Measurements from ENCODE around the gene THEMIS2. TPM values are rescaled to one million over a fixed set of nuclear protein-coding genes. Genes with fewer than 3 reads are reported as not detected.

Gene THEMIS2
- polyA plus RNA-seq, 1 donor from 2014 or later: 0.26 TPM

GRCh38 chr1:27831568-27832410 is 40.6 kb upstream of the THEMIS2 start:
- TF ChIP-seq POLR2AphosphoS5 (IDR thresholded peaks at IDR 0.05): no peak
- no peak for TF ChIP-seq RAD21 (conservative IDR thresholded peaks at IDR 0.05)
- Histone ChIP-seq H4K20me1 (ENCODE audit: insufficient read depth) (no peaks in the 10 kb centered on the region), H3K9ac (ENCODE audit: low read length) (peak overlapping the region; percentile 86), H3K79me2 (replicated peaks; ENCODE audit: insufficient read depth, low read length) (peaks cover 44% of the 10 kb centered on the region), H3K4me3 (ENCODE audit: low read length) (peak overlapping the region; percentile 74), H3K4me2 (ENCODE audit: low read length) (peak overlapping the region; percentile 77), H3K27me3 (ENCODE audit: insufficient read depth, low read depth, low read length) (no peaks in the 10 kb centered on the region), H3K9me3 (ENCODE audit: low read length) (no peaks in the 10 kb centered on the region), H3K9me2 (ENCODE audit: insufficient read depth, low read length) (no peaks in the 10 kb centered on the region), H3K36me3 (ENCODE audit: insufficient read depth, low read length) (no peaks in the 10 kb centered on the region), H3K27ac (ENCODE audit: low read length) (peak overlapping the region; percentile 87), H2AFZ (ENCODE audit: low read depth, low read length) (peak overlapping the region; percentile 90), H3F3A (ENCODE audit: insufficient read depth, low read length, poor library complexity, severe bottlenecking) (no peaks in the 10 kb centered on the region)

DNA sequence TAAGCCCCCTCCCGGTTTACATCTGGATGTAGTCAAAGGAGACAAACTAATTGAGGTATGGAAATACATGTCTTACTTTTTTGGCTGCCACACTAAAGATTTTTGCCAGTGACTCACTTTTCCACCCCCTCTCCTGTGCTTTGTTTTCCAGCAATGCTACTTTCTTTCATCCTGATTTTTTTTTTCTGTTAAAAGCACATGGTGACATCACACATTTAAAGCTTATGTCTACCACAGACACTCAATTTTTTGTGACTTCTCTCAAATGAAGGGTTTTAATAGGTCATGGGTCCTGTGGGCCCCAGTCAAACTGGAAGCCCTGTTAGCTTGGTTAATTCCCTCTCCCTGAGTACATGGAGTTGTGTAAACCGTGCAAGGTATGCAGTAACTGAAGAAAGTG is 39.6 kb upstream of the THEMIS2 start:
- H3K9me3 ChIP-seq (ENCODE audit: low read length): no peaks in the 10 kb centered on the region
- no peak overlapping the region for H3K27ac ChIP-seq (ENCODE audit: low read length)
- H3K4me2 ChIP-seq (ENCODE audit: low read length): peak overlapping the region; percentile 77
- H3K36me3 ChIP-seq (ENCODE audit: insufficient read depth, low read length): no peaks in the 10 kb centered on the region
- H3K9ac ChIP-seq (ENCODE audit: low read length): no peak overlapping the region
- no peaks in the 10 kb centered on the region for H3K9me2 ChIP-seq (ENCODE audit: insufficient read depth, low read length)
- H3K79me2 ChIP-seq (replicated peaks; ENCODE audit: insufficient read depth, low read length): peaks cover 46% of the 10 kb centered on the region
- no peaks in the 10 kb centered on the region for H3F3A ChIP-seq (ENCODE audit: insufficient read depth, low read length, poor library complexity, severe bottlenecking)
- no peaks in the 10 kb centered on the region for H3K27me3 ChIP-seq (ENCODE audit: insufficient read depth, low read depth, low read length)
- TF ChIP-seq EP300 (conservative IDR thresholded peaks at IDR 0.05; ENCODE audit: poor library complexity, severe bottlenecking) (no peak), POLR2AphosphoS5 (IDR thresholded peaks at IDR 0.05) (no peak), RAD21 (conservative IDR thresholded peaks at IDR 0.05) (no peak), TAF1 (IDR thresholded peaks at IDR 0.05; ENCODE audit: low read depth) (no peak)
- no peak overlapping the region for H2AFZ ChIP-seq (ENCODE audit: low read depth, low read length)
- H3K4me3 ChIP-seq (ENCODE audit: low read length): peak overlapping the region; percentile 74
- no peaks in the 10 kb centered on the region for H4K20me1 ChIP-seq (ENCODE audit: insufficient read depth)

DNA sequence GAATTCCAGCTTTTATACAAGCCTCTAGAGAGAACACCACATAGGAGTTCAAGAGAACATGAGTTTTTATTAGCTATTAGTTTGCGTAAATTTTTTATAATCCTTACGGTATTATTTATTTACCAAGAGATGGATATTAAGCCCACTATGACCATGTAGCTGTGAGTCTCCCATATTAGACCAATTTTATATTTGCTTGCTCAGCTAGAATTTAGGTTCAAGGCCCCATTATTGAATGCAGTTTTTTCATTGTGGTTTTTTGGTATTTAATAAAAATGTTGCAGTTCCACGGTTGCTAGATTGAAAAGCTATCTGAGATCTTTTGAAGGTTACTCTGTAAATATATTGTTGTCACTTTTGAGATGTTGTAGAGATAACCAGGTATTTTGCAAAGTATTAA is 38.9 kb upstream of the THEMIS2 start:
- Histone ChIP-seq H3K9me3 (ENCODE audit: low read length) (no peaks in the 10 kb centered on the region), H3K4me2 (ENCODE audit: low read length) (no peak overlapping the region), H3K9ac (ENCODE audit: low read length) (no peak overlapping the region), H2AFZ (ENCODE audit: low read depth, low read length) (no peak overlapping the region), H3K4me3 (ENCODE audit: low read length) (no peak overlapping the region), H3K36me3 (ENCODE audit: insufficient read depth, low read length) (no peaks in the 10 kb centered on the region), H4K20me1 (ENCODE audit: insufficient read depth) (no peaks in the 10 kb centered on the region), H3K9me2 (ENCODE audit: insufficient read depth, low read length) (no peaks in the 10 kb centered on the region), H3F3A (ENCODE audit: insufficient read depth, low read length, poor library complexity, severe bottlenecking) (no peaks in the 10 kb centered on the region), H3K79me2 (replicated peaks; ENCODE audit: insufficient read depth, low read length) (peaks cover 46% of the 10 kb centered on the region), H3K27ac (ENCODE audit: low read length) (no peak overlapping the region), H3K27me3 (ENCODE audit: insufficient read depth, low read depth, low read length) (no peaks in the 10 kb centered on the region)
- no peak for TF ChIP-seq MXI1 (conservative IDR thresholded peaks at IDR 0.05; ENCODE audit: poor library complexity, severe bottlenecking)
- TF ChIP-seq SMC3 (conservative IDR thresholded peaks at IDR 0.05; ENCODE audit: poor library complexity): no peak
- TF ChIP-seq, protein P1, sequence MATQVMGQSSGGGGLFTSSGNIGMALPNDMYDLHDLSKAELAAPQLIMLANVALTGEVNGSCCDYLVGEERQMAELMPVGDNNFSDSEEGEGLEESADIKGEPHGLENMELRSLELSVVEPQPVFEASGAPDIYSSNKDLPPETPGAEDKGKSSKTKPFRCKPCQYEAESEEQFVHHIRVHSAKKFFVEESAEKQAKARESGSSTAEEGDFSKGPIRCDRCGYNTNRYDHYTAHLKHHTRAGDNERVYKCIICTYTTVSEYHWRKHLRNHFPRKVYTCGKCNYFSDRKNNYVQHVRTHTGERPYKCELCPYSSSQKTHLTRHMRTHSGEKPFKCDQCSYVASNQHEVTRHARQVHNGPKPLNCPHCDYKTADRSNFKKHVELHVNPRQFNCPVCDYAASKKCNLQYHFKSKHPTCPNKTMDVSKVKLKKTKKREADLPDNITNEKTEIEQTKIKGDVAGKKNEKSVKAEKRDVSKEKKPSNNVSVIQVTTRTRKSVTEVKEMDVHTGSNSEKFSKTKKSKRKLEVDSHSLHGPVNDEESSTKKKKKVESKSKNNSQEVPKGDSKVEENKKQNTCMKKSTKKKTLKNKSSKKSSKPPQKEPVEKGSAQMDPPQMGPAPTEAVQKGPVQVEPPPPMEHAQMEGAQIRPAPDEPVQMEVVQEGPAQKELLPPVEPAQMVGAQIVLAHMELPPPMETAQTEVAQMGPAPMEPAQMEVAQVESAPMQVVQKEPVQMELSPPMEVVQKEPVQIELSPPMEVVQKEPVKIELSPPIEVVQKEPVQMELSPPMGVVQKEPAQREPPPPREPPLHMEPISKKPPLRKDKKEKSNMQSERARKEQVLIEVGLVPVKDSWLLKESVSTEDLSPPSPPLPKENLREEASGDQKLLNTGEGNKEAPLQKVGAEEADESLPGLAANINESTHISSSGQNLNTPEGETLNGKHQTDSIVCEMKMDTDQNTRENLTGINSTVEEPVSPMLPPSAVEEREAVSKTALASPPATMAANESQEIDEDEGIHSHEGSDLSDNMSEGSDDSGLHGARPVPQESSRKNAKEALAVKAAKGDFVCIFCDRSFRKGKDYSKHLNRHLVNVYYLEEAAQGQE (IDR thresholded peaks at IDR 0.05; ENCODE audit: borderline replicate concordance): no peak
- TF ChIP-seq EP300 (conservative IDR thresholded peaks at IDR 0.05; ENCODE audit: poor library complexity, severe bottlenecking): no peak
- no peak for TF ChIP-seq RAD21 (conservative IDR thresholded peaks at IDR 0.05)
- TF ChIP-seq TAF1 (IDR thresholded peaks at IDR 0.05; ENCODE audit: low read depth): no peak

Data from neural cell (in vitro differentiated cells).